DMS 273 (cell line): ENCODE results near the gene GUCY1A2.
"Not testable (repeated sequence)": the region's sequence is repeated elsewhere in the genome, so short reads cannot be mapped to it uniquely, and the experiment has no call there.

Source experiments
- DNase-seq: peaks from one replicate; lab custom pipeline; 2025; ENCODE audit not compliant: unreplicated experiment; lab: John Stamatoyannopoulos, UW

Gene GUCY1A2

GRCh38 chr11:106852779-106853178 is 165.5 kb downstream of the GUCY1A2 start:
- DNase-seq, result no peak

GRCh38 chr11:106848526-106848925 is 169.8 kb downstream of the GUCY1A2 start:
- DNase-seq, result no peak

GRCh38 chr11:106842134-106842533 is 176.1 kb downstream of the GUCY1A2 start:
- no peak for DNase-seq

- no peak for DNase-seq
These were observed 177.3 kb downstream of the GUCY1A2 start for GRCh38 chr11:106840947-106841346.

- DNase-seq, result no peak
These were observed 178.1 kb downstream of the GUCY1A2 start for GRCh38 chr11:106840146-106840545.

- no peak for DNase-seq
These were observed 183.7 kb downstream of the GUCY1A2 start for GRCh38 chr11:106834567-106834966.

GRCh38 chr11:106828976-106829375 is 189.3 kb downstream of the GUCY1A2 start:
- DNase-seq, result no peak

GRCh38 chr11:106828576-106828975 is 189.7 kb downstream of the GUCY1A2 start:
- DNase-seq, result no peak

GRCh38 chr11:106827687-106828086 is 190.6 kb downstream of the GUCY1A2 start:
- no peak for DNase-seq

GRCh38 chr11:106826558-106826957 is 191.7 kb downstream of the GUCY1A2 start:
- DNase-seq, result not testable (repeated sequence)

- DNase-seq, result no peak
These were observed 196.4 kb downstream of the GUCY1A2 start for GRCh38 chr11:106821826-106822225.

- DNase-seq, result no peak
These were observed 197.0 kb downstream of the GUCY1A2 start for GRCh38 chr11:106821291-106821690.

GRCh38 chr11:106818443-106818842 is 199.8 kb downstream of the GUCY1A2 start:
- DNase-seq, result no peak

- no peak for DNase-seq
These were observed 203.1 kb downstream of the GUCY1A2 start for GRCh38 chr11:106815209-106815608.

GRCh38 chr11:106813806-106814205 is 204.5 kb downstream of the GUCY1A2 start:
- DNase-seq, result no peak

GRCh38 chr11:106794058-106794457 is 224.2 kb downstream of the GUCY1A2 start:
- DNase-seq, result no peak

- no peak for DNase-seq
These were observed 228.9 kb downstream of the GUCY1A2 start for GRCh38 chr11:106789406-106789805.

GRCh38 chr11:106787454-106787853 is 230.8 kb downstream of the GUCY1A2 start:
- DNase-seq, result no peak

- no peak for DNase-seq
These were observed 232.2 kb downstream of the GUCY1A2 start for GRCh38 chr11:106785913-106786650.

- DNase-seq, result not testable (repeated sequence)
These were observed 241.0 kb downstream of the GUCY1A2 start for GRCh38 chr11:106777302-106777701.

GRCh38 chr11:106770489-106771085 is 247.7 kb downstream of the GUCY1A2 start:
- DNase-seq, result no peak

GRCh38 chr11:106765469-106766258 is 252.6 kb downstream of the GUCY1A2 start:
- DNase-seq, result no peak
